ENCODE data around the gene ACSM6.

DNA sequence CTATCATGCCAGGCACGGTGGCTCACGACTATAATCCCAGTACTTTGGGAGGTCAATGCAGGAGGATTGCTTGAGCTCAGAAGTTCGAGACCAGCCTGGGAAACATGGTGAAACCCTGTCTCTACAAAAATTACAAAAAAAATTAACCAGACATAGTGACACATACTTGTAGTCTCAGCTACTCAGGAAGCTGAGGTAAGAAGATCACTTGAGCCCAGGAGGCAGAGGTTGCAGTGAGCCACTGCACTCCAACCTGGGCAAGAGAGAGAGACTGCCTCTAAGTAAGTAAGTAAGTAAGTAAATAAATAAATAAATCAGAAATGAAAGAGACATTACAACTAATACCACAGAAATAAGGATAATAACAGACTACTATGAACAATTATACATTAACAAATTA lies 60.6 kb downstream of the ACSM6 start:
- TF ChIP-seq POLR2A (IDR thresholded peaks at IDR 0.05): no peak
- TF ChIP-seq, protein P1, sequence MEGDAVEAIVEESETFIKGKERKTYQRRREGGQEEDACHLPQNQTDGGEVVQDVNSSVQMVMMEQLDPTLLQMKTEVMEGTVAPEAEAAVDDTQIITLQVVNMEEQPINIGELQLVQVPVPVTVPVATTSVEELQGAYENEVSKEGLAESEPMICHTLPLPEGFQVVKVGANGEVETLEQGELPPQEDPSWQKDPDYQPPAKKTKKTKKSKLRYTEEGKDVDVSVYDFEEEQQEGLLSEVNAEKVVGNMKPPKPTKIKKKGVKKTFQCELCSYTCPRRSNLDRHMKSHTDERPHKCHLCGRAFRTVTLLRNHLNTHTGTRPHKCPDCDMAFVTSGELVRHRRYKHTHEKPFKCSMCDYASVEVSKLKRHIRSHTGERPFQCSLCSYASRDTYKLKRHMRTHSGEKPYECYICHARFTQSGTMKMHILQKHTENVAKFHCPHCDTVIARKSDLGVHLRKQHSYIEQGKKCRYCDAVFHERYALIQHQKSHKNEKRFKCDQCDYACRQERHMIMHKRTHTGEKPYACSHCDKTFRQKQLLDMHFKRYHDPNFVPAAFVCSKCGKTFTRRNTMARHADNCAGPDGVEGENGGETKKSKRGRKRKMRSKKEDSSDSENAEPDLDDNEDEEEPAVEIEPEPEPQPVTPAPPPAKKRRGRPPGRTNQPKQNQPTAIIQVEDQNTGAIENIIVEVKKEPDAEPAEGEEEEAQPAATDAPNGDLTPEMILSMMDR (IDR thresholded peaks at IDR 0.05): no peak

All from body of pancreas (tissue), 4 donors.